Head of caudate nucleus (tissue), 42 donors: ENCODE measurements around the gene NETO2.
A peak's percentile ranks its signal among the peaks of the same experiment; 100 is the strongest.
"Not testable (repeated sequence)": the region's sequence is repeated elsewhere in the genome, so short reads cannot be mapped to it uniquely, and the experiment has no call there.

ENCODE experiments used
- DNase-seq, 42 donors: peaks; one replicate each; pipeline versions ENCODE4 v3.0.0 to v3.0.0-alpha.2; 2020 to 2021; ENCODE audit warnings: mixed read lengths in 7 of 42
- intact Hi-C: fragments of 100-400 bp; cut with DNase I; formaldehyde crosslinking; loops from one replicate; pipeline ENCODE4 v1.15.0; 2022

The NETO2 gene

GRCh38 chr16:47073223-47074155 is 70.3 kb downstream of the NETO2 start:
- intact Hi-C loops: no loop called here
- peak in 2 of 42 donors; percentile 10 to 14 for DNase-seq

- no peak for DNase-seq
- intact Hi-C loops: no loop called here
These were observed 71.6 kb downstream of the NETO2 start for GRCh38 chr16:47072158-47072557.

- peak in 3 of 42 donors; percentile 15 to 25 (median 19) for DNase-seq
- intact Hi-C loops: no loop called here
These were observed 73.7 kb downstream of the NETO2 start for GRCh38 chr16:47069841-47070584.

- intact Hi-C loops: no loop called here
- DNase-seq: peak in 1 of 42 donors; percentile 2
These were observed 74.4 kb downstream of the NETO2 start for GRCh38 chr16:47069313-47069712.

- intact Hi-C loops: no loop called here
- peak in 2 of 42 donors; percentile 1 to 14 for DNase-seq
These were observed 76.5 kb downstream of the NETO2 start for GRCh38 chr16:47067203-47067602.

GRCh38 chr16:47065766-47066688 is 77.7 kb downstream of the NETO2 start:
- peak in 2 of 42 donors; percentile 5 to 14 for DNase-seq

GRCh38 chr16:47064775-47065174 is 79.0 kb downstream of the NETO2 start:
- intact Hi-C loops: no loop called here
- DNase-seq: peak in 3 of 42 donors; percentile 2 to 16 (median 2)

More at GRCh38 chr16:47065766-47066688, 77.7 kb downstream of the NETO2 start:
- intact Hi-C loops: no loop called here

- intact Hi-C loops: no loop called here
- DNase-seq: peak in 4 of 42 donors; percentile 1 to 11 (median 7)
These were observed 80.6 kb downstream of the NETO2 start for GRCh38 chr16:47063011-47063724.

- intact Hi-C loops: no loop called here
- DNase-seq: peak in 3 of 42 donors; percentile 10 to 19 (median 12)
These were observed 82.5 kb downstream of the NETO2 start for GRCh38 chr16:47061204-47061603.

GRCh38 chr16:47060596-47060995 is 83.1 kb downstream of the NETO2 start:
- DNase-seq: peak in 1 of 42 donors; percentile 7
- intact Hi-C loops: no loop called here

GRCh38 chr16:47059991-47060390 is 83.8 kb downstream of the NETO2 start:
- peak in 3 of 42 donors; percentile 5 to 15 (median 6) for DNase-seq
- intact Hi-C loops: no loop called here

- intact Hi-C loops: not testable (repeated sequence)
These were observed 84.6 kb downstream of the NETO2 start for GRCh38 chr16:47059130-47059529.

GRCh38 chr16:47058295-47059086 is 85.3 kb downstream of the NETO2 start:
- intact Hi-C loops: no loop called here
- DNase-seq: peak in 4 of 42 donors; percentile 5 to 12 (median 10)

More at GRCh38 chr16:47059130-47059529, 84.6 kb downstream of the NETO2 start:
- DNase-seq: peak in 3 of 42 donors; percentile 9 to 20 (median 18)

- intact Hi-C loops: no loop called here
- peak in 4 of 42 donors; percentile 7 to 29 (median 18) for DNase-seq
These were observed 86.1 kb downstream of the NETO2 start for GRCh38 chr16:47057630-47057993.

GRCh38 chr16:47056688-47057629 is 86.8 kb downstream of the NETO2 start:
- intact Hi-C loops: no loop called here

GRCh38 chr16:47056061-47056460 is 87.7 kb downstream of the NETO2 start:
- intact Hi-C loops: not testable (repeated sequence)

More at GRCh38 chr16:47056688-47057629, 86.8 kb downstream of the NETO2 start:
- DNase-seq: peak in 3 of 42 donors; percentile 3 to 27 (median 21)

More at GRCh38 chr16:47056061-47056460, 87.7 kb downstream of the NETO2 start:
- DNase-seq: peak in 2 of 42 donors; percentile 1 to 23
